ENCODE data around the gene MLST8.

MLST8 gene

DNA sequence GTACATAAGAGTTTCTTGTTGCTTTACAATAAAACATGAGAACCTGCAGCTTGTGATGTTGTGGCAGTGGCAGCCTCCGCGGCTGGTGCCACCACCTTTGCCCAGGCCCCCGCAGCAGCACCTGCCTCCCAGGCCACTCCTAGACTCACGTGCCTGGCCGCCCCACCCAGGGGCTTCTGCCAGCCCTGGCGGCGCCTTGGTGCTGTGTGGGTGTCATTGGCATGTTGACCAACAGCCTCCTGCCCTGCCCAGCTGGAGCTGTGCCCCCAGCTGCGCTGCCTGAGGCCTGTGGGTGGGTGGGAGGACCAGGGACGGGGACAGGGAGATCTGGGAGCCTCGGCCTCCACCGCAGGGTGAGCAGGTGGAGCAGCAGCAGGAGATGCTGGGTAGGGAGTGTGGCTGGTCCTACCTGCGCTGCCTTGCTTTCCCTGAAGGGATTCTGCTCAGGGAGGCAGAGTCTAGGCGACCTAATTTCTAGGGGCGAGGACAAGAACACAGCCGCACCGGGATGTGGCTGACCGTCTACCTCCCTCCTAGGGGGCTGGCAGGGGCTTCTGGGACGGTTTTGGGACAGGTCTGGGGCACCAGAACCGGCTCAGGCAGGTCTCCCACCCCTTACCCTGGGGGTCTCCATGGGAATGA, 30.6 kb downstream of the MLST8 start (continued):
- TF ChIP-seq, protein P1, sequence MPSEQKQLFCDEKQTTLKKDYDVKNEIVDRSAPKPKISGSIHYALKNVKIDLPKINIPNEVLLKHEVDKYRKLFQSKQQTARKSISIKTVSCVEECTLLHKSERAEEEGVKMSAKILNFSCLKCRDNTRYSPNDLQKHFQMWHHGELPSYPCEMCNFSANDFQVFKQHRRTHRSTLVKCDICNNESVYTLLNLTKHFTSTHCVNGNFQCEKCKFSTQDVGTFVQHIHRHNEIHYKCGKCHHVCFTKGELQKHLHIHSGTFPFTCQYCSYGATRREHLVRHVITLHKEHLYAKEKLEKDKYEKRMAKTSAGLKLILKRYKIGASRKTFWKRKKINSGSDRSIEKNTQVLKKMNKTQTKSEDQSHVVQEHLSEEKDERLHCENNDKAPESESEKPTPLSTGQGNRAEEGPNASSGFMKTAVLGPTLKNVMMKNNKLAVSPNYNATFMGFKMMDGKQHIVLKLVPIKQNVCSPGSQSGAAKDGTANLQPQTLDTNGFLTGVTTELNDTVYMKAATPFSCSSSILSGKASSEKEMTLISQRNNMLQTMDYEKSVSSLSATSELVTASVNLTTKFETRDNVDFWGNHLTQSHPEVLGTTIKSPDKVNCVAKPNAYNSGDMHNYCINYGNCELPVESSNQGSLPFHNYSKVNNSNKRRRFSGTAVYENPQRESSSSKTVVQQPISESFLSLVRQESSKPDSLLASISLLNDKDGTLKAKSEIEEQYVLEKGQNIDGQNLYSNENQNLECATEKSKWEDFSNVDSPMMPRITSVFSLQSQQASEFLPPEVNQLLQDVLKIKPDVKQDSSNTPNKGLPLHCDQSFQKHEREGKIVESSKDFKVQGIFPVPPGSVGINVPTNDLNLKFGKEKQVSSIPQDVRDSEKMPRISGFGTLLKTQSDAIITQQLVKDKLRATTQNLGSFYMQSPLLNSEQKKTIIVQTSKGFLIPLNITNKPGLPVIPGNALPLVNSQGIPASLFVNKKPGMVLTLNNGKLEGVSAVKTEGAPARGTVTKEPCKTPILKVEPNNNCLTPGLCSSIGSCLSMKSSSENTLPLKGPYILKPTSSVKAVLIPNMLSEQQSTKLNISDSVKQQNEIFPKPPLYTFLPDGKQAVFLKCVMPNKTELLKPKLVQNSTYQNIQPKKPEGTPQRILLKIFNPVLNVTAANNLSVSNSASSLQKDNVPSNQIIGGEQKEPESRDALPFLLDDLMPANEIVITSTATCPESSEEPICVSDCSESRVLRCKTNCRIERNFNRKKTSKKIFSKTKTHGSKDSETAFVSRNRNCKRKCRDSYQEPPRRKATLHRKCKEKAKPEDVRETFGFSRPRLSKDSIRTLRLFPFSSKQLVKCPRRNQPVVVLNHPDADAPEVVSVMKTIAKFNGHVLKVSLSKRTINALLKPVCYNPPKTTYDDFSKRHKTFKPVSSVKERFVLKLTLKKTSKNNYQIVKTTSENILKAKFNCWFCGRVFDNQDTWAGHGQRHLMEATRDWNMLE (tag by site-specific recombination; conservative IDR thresholded peaks at IDR 0.05; ENCODE audit: low read depth), result no peak
- no peak for TF ChIP-seq ZNF501 (tag by site-specific recombination; IDR thresholded peaks at IDR 0.05)
- no peak for TF ChIP-seq ZFP37 (tag by site-specific recombination; IDR thresholded peaks at IDR 0.05)
- no peak for TF ChIP-seq KLF7 (tag by site-specific recombination; IDR thresholded peaks at IDR 0.05; ENCODE audit: borderline replicate concordance)
- TF ChIP-seq, protein P2, sequence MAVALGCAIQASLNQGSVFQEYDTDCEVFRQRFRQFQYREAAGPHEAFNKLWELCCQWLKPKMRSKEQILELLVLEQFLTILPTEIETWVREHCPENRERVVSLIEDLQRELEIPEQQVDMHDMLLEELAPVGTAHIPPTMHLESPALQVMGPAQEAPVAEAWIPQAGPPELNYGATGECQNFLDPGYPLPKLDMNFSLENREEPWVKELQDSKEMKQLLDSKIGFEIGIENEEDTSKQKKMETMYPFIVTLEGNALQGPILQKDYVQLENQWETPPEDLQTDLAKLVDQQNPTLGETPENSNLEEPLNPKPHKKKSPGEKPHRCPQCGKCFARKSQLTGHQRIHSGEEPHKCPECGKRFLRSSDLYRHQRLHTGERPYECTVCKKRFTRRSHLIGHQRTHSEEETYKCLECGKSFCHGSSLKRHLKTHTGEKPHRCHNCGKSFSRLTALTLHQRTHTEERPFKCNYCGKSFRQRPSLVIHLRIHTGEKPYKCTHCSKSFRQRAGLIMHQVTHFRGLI (tag by site-specific recombination; IDR thresholded peaks at IDR 0.05), result no peak
- no peak for TF ChIP-seq ZNF777 (tag by site-specific recombination; IDR thresholded peaks at IDR 0.05; ENCODE audit: borderline replicate concordance)
- 0 out of 2 replicates have a peak, but pooled peaks have one; percentile 7 for TF ChIP-seq GLIS1 (tag by site-specific recombination; IDR thresholded peaks at IDR 0.05)
- TF ChIP-seq ZNF248 (tag by site-specific recombination; IDR thresholded peaks at IDR 0.05), result no peak
- no peak for TF ChIP-seq ZNF670 (tag by site-specific recombination; IDR thresholded peaks at IDR 0.05; ENCODE audit: low read depth)
- TF ChIP-seq ZNF837 (tag by site-specific recombination; IDR thresholded peaks at IDR 0.05), result no peak
- peak; percentile 34; the same call in 1 of the 2 replicates for TF ChIP-seq EGR2 (tag by site-specific recombination; IDR thresholded peaks at IDR 0.05; ENCODE audit: low read depth)
- TF ChIP-seq ZNF157 (tag by site-specific recombination; IDR thresholded peaks at IDR 0.05), result no peak
- no peak for TF ChIP-seq GLI4 (tag by site-specific recombination; IDR thresholded peaks at IDR 0.05)
- TF ChIP-seq ZFHX2 (tag by site-specific recombination; conservative IDR thresholded peaks at IDR 0.05), result peak; percentile 70
- TF ChIP-seq ZNF335 (tag by site-specific recombination; conservative IDR thresholded peaks at IDR 0.05), result peak; percentile 70
- no peak for TF ChIP-seq ZNF169 (tag by site-specific recombination; IDR thresholded peaks at IDR 0.05)
- TF ChIP-seq KLF9 (tag by site-specific recombination; IDR thresholded peaks at IDR 0.05; ENCODE audit: low read depth), result no peak
- no peak for TF ChIP-seq ZNF514 (tag by site-specific recombination; IDR thresholded peaks at IDR 0.05)
- TF ChIP-seq, protein P3, sequence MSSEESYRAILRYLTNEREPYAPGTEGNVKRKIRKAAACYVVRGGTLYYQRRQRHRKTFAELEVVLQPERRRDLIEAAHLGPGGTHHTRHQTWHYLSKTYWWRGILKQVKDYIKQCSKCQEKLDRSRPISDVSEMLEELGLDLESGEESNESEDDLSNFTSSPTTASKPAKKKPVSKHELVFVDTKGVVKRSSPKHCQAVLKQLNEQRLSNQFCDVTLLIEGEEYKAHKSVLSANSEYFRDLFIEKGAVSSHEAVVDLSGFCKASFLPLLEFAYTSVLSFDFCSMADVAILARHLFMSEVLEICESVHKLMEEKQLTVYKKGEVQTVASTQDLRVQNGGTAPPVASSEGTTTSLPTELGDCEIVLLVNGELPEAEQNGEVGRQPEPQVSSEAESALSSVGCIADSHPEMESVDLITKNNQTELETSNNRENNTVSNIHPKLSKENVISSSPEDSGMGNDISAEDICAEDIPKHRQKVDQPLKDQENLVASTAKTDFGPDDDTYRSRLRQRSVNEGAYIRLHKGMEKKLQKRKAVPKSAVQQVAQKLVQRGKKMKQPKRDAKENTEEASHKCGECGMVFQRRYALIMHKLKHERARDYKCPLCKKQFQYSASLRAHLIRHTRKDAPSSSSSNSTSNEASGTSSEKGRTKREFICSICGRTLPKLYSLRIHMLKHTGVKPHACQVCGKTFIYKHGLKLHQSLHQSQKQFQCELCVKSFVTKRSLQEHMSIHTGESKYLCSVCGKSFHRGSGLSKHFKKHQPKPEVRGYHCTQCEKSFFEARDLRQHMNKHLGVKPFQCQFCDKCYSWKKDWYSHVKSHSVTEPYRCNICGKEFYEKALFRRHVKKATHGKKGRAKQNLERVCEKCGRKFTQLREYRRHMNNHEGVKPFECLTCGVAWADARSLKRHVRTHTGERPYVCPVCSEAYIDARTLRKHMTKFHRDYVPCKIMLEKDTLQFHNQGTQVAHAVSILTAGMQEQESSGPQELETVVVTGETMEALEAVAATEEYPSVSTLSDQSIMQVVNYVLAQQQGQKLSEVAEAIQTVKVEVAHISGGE (tag by site-specific recombination; conservative IDR thresholded peaks at IDR 0.05; ENCODE audit: low read depth), result no peak
- TF ChIP-seq HOXC10 (CRISPR knock-in tag; IDR thresholded peaks at IDR 0.05), result no peak
- TF ChIP-seq ZNF133 (tag by site-specific recombination; IDR thresholded peaks at IDR 0.05), result no peak
- TF ChIP-seq ZNF571 (tag by site-specific recombination; IDR thresholded peaks at IDR 0.05), result no peak
- no peak for TF ChIP-seq ZBTB20 (tag by site-specific recombination; IDR thresholded peaks at IDR 0.05)
- TF ChIP-seq PATZ1 (tag by site-specific recombination; IDR thresholded peaks at IDR 0.05), result no peak
- TF ChIP-seq ZNF548 (tag by site-specific recombination; IDR thresholded peaks at IDR 0.05), result no peak
- no peak for TF ChIP-seq ZNF146 (tag by site-specific recombination; IDR thresholded peaks at IDR 0.05)
- no peak for TF ChIP-seq ZNF76 (tag by site-specific recombination; IDR thresholded peaks at IDR 0.05; ENCODE audit: borderline replicate concordance, low read depth)
- no peak for TF ChIP-seq ZNF426 (tag by site-specific recombination; IDR thresholded peaks at IDR 0.05)

Data from HEK293 (cell line).